GM19035 (cell line): Measurements from ENCODE around the gene HYPK.

Experiments used
- ATAC-seq: cut with Tn5 transposase; IDR thresholded peaks from one replicate; pipeline ENCODE4 v1.9.1; 2021; ENCODE audit not compliant: unreplicated experiment

The HYPK gene, protein sequence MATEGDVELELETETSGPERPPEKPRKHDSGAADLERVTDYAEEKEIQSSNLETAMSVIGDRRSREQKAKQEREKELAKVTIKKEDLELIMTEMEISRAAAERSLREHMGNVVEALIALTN

DNA sequence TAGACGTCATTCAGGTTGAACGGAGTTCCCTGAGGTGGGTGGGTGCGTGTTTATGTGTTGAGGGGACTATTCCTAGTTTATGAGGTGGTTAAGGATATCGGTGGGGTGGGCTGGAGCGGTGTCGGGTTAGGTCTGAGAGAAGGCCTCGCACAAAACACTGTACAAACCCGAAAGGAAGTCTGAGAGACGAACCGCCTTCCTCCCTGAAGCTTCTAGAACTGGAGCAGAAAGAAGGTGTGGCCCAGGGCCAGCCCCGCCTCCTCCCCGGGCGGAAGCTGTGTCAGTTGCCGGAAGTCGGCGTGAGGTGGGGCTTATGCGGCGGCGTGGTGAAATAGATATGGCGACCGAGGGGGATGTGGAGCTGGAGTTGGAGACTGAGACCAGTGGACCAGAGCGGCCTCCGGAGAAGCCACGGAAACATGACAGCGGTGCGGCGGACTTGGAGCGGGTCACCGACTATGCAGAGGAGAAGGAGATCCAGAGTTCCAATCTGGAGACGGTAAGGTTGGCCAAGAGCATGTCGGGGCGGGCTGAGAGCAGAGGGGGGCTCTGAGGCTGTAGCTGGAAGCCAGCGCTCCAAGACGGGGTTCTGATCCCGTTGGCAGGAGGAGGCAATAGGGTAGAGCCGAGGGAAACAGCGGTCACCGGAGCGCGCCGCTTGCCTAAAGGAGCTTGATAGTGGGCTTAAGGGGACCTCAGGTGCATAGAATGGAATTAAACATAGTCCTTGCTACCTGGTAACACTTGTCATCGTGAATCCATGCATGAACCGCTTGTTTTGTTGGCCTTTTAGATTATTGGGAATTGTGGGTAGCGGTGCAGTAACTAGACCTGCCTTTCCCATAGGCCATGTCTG, at the start of gene HYPK:
TSS of gene HYPK (plus strand) at position 314 of the 856 bp plus-strand sequence. CDS start at position 338, 24 bp downstream.
- peak; percentile 82 for ATAC-seq

DNA sequence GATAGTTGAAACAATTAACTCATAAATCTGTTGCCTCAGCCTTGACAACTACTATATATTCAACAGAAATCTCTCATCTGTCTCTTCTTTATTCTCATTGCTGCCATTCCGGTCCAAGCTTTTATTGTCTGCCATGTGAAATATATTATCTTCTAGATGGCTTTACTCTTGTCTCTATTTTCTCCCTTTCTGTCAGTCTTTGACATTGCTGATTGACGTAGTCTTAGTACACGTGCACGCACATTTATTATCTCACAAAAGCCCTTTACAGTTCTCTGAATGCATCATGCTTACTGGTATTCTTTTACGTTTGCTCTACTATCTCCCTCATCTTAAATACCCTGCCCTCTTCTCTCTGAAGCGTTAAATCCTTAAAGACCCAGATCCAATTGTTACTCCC, 48.5 kb upstream of the HYPK start:
- no peak for ATAC-seq

DNA sequence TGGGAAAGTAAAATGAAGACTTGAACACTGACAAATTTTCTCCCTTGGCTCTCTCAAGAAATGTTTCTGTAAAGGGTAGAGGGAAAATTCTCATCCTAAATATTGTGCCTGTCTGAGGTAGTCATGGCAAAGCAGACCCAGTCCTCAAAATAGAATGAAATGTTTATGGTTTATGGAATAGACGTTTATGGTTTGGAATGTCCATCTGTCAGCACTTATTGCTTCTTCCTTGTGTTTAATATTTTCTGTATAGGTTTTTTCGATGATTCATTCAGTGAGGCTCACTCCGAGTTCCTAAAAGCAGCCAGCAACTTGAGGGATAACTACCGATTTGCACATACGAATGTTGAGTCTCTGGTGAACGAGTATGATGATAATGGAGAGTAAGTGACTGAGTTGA, 37.6 kb upstream of the HYPK start:
- ATAC-seq, result no peak

DNA sequence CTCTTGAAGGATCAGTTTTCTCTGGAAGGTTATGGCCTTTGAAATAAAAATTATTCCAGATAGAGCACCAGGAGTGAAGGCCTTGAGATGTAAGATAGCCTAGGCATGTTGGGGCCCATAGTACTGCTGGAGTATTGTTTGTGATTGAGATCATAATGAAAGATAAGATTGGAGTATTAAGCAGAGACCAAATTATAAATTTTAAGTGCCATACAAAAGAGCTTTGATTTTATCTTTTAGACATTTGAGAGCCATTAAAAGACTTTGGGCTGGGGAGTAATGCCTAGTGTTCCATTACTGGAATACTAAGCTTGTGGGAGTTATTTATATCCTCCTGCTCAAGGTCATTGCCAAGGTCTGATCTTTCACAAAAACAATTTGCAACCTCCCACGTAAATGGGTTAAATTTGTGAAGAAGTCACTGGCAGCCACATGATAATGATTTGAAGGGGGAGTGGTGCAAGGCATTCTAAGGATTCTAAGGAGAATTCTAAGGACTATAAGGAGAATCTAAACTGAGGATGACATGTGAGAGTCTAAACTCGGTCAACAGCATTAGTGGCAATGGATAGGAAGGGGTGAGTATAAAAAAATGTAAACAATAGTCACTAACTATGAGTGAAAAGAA, 36.5 kb upstream of the HYPK start:
- no peak for ATAC-seq

DNA sequence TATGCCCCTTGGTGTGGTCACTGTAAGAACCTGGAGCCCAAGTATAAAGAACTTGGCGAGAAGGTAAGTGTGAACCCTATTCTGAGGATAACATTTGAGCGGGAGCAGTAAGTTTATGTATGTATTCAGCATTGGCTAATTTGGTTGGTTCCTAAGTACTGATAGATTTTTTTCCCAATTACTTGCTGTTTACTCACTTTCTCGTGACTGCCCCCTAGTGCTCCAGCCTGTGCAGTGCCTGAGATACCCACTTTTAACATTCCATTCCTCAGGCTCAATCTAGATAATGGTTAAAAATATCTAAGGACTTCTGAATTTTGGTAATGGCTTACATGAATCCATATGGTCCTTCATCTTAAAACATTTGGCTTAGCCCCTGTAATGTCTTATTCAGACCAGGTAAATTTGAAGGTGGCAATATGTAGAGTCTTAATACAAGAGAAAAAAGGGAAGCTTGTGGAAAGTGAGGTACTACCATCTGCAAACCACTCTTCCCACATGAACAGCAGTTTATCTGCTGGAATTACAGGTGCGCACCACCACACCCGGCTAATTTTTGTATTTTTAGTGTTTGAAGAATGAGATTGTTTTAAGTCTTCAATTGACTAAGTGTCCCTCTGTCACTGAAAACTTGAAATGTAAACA, 30.7 kb upstream of the HYPK start:
- ATAC-seq, result no peak

DNA sequence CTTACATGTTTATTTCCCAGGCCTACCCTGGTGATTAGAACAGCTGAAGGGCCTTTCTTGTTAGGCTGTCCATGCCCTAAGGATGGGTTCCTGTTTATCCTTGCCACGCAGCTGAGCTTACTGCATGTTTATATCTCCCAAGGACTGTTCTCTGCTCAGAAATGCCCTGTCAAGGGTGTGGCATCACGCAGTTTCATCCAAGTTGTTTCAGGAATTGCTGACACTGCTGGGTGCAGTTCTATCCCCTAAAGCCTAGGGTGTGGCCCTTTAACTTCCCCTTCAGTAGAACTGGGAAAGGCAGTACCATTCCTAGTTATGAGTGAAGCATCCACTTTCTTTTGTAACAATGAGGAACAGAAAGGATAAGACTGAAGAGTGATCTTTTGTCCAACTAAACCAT, 28.6 kb upstream of the HYPK start:
- ATAC-seq, result no peak

DNA sequence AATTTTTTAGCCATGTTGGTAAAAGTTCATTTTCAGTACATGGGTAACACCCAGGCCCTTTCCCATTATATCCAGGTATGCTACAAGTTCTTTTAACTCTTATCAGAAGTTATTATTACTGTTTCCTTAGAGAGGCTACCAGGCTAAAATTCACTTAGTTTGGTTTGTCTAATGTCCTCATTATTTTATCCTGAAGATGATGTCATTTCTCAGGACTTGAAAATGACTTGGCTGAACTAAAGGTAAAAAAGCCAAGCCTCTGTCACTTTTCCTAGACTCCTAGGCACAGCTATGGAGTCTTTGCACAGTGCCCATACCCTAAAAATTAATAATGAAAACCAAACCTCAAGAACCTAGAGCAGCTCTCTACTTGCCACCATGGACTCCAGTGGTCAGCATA, 27.8 kb upstream of the HYPK start:
- no peak for ATAC-seq

DNA sequence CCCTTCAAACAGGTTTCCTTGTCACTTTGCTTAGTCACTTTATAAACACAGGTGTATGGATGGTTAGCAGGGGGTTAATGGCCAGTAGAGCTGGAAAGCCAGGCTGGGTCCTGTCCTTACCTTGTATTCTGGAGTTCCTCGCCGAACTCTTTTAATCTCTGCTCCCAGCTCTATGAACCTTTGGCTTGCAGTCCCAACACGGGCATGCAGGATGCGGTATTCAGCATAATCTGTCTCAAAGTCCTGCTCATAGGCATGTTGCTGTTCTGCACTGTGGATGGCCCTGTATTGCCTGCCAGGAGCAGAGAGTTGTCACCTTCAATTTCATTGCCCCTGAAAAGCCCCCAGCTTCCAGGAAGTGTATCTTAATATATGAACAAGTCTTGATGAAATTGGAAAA, 26.3 kb upstream of the HYPK start:
- no peak for ATAC-seq

DNA sequence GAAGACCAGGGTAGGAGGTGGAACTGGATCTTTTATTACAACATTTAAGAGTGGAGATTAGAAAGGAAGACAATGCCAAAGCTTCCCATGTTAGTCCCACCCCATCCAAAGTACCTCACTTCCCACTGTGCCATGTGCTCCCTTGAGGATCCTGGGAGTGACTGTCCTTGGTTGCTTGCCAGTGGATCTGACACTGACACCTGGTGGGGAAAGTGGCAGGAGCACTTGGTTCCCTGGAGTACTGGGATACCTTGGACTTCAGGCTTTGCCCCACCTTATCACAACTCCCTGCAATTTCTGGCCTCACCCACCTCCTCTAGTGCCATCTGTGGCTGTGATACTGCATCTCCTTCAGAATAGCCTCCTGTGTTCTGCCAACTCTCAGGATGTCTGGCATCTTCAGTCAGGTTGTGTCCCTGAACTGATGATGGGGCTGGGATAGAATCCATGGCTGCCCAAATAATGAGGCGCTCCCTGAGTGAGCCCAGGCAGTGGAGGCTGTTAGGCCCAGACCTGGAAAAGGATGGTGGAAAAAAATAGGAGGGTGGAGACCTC, 24.9 kb upstream of the HYPK start:
- no peak for ATAC-seq

DNA sequence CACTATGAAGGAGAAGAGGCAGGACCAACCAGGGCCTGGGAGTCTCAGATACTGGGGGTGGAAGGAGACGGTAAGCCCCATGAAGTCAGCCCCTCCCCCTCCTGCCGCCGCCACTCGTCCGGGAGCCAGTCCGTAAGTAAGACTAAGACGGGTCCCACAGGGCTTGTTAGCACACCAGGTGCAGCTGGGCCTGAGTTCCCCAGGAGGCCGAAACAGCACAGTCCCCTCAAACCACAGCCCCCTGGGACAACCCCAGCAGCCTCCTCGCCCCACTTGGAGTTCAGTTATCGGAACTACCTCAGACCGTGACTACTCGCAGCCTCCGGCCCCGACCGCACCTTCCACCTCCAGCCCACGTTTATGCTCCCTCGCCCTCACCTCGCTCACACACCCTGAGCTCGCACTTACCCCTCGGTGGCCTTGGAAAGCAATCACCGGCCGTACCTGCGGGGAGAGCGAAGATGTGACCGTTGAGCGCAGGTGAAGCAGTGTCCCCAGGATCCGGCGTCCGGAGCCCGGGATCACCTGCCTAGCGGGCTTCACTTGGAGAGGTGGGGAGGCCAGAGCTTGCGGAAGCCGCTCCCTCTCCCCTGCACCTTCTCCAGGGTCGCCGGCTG, 24.2 kb upstream of the HYPK start:
- ATAC-seq, result peak; percentile 62

DNA sequence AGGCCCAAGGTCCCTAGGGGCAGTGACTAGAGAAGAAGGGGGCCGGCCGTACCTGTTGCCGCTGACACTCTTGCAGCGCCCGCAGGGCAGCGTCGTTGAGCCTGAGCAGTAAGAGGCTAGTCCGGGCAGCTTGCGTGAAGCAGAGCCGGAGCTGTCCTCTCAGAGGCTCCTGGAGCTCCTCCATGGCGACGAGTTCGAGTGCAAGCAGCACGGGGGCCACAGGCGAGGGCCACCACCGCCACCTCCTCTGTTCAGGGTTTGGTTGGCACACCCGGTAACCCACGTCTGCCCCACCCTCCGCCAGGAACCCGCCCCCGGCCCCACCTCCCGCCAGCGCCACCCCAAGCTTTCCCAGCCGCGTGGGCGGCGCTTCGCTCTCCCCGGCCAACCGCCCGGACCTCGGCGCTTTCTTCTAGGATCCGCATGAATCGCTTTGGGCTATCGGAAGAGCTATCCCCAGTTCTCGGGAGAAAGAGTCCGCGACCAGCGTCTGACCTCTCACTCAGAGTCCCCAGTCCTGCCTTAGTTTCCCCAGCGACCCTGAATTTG, 23.6 kb upstream of the HYPK start, which contains the start of gene ELL3:
TSS of gene ELL3 (minus strand) at position 249 of the 549 bp plus-strand sequence. CDS start at position 184, 65 bp downstream.
- peak; percentile 41 for ATAC-seq

DNA sequence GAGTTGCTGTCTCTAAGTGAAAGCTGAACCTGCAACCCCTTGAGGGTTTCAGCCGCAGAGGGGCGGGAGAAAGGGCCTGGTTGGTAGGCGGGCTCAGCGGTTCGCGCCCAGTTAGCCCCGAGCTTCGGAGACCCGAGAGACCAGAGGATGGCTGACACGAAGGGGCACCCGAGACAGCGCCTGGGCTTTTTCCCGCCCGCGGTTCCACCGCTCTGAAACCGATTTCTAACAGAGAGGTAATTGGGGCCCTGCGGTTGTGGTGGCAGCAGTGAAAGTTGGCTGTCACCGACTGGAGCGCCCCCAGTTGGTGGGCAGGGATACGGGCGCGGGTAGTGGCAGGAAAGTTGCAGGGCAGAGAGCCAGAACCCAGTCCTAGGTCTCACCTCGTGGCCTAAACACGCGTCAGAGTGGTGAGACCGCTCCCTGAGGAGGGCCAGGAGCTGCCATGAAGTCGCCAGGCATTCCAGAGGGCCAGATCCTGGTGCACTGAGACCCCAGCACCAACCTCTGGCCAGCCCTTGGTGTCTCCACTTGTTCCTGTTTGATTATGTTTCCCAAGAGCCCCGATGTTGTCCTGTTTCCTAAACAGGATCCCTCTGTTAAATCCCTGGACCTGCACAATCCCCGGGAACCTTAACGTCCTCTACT, 23.0 kb upstream of the HYPK start:
- ATAC-seq, result peak; percentile 55

DNA sequence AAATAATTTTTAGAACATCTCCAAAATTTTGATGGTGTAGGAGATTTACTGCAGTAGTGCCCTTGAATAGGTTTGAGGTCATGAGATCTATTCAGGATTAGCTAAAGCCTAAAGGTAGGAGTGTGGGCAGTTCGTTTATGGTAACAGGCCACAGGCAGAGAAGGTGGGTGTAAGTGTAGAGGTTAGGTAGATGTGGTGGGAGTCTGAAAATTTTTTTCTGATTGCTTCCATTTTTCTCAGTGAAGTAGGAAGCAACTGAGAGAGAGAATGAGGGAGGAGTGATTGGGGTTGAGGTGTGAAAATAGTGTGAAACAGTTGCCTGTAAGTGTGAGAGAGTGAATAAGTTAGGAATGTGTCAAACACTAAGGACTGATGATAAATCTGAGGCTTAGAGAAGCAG, 21.4 kb upstream of the HYPK start:
- no peak for ATAC-seq

DNA sequence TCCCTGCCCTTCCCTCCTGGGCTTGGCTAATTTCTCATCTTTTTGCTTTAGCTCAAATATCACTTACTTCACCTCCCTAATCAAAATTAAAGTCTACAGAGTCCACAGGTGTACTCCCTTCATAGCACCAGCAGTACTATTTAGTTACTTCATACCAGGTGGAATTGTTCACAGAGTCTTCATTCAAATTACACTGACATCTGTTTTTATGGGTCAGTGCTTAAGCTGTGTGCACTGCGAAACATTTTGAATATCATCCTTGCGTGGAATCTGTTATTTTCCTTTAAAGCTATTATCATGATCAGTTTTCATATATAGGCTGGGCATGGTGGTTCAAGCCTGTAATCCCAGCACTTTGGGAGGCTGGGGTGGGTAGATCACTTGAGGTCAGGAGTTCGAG, 11.0 kb upstream of the HYPK start:
- ATAC-seq, result no peak

DNA sequence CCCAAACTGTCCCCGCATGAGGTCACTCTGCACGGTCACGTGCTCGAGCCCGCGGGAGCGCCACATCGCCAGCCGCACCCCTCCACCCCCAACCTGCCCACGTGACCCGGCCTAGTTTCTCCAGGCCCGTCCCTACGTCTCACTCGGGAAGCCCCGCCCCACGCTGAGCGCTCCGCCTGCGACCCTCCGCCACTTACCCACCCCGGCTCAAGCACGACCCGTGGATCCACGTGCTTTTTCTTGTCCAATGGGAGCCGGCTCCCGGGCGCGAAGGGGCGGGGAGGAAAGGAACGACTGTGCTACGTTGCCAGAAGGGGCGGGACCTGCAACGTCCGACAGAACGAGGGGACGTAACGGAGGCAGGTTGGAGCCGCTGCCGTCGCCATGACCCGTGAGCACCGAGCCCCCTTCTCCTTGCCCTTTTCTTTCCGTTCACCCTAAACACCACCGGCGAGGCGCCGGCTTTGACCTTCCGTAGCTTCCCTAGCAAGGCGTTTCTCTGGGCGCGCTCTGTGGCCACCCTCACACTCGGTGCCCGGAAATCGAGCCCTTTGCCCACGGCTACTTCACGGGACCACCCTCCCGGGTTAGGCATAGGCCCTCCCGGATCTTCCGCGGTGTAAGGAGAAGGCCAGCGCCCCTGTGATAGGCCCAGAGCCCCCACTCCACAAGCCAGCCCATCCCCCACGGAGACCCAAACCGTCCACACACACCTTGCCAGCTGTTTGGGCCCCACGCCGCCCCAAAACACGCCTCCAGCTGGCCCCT, 8.2 kb upstream of the HYPK start, which contains the start of gene SERF2:
TSS of gene SERF2 (plus strand) at position 328 of the 768 bp plus-strand sequence. CDS start at position 385, 57 bp downstream.
- peak; percentile 86 for ATAC-seq

DNA sequence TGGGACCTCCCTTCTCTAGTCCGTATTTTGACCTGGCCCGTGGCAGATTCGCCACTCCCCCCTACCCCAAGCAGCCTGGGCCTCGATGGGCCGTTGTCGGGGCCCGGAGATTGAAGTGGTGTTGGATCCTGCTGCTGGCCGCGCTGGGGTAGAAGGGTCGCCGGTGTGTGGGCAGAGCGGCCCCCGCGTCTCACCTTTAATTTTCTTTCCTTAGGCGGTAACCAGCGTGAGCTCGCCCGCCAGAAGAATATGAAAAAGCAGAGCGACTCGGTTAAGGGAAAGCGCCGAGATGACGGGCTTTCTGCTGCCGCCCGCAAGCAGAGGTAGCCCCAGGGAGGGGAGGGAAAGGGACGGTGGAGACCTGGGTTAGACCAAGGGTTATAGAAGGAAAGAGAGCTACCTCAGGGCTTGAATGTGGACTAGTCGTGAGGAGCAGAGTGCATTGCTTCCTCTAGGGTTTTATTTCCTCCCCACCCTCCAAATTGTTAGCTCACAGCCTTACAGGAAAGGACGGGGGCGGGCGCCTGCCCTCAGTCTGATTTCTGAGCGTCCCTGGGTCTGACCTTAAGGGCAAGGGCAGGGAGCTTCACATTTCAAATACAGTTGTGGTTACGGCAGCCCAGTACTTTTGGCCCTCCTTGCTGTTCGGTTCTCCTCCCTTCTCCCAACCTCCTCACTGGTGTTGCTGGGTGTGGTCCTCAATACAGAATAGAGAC, 7.5 kb upstream of the HYPK start:
- no peak for ATAC-seq

DNA sequence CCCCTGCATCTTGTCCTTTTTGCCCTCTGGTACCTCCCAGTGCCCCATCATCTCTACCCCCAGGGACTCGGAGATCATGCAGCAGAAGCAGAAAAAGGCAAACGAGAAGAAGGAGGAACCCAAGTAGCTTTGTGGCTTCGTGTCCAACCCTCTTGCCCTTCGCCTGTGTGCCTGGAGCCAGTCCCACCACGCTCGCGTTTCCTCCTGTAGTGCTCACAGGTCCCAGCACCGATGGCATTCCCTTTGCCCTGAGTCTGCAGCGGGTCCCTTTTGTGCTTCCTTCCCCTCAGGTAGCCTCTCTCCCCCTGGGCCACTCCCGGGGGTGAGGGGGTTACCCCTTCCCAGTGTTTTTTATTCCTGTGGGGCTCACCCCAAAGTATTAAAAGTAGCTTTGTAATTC, 6.8 kb upstream of the HYPK start:
- no peak for ATAC-seq

DNA sequence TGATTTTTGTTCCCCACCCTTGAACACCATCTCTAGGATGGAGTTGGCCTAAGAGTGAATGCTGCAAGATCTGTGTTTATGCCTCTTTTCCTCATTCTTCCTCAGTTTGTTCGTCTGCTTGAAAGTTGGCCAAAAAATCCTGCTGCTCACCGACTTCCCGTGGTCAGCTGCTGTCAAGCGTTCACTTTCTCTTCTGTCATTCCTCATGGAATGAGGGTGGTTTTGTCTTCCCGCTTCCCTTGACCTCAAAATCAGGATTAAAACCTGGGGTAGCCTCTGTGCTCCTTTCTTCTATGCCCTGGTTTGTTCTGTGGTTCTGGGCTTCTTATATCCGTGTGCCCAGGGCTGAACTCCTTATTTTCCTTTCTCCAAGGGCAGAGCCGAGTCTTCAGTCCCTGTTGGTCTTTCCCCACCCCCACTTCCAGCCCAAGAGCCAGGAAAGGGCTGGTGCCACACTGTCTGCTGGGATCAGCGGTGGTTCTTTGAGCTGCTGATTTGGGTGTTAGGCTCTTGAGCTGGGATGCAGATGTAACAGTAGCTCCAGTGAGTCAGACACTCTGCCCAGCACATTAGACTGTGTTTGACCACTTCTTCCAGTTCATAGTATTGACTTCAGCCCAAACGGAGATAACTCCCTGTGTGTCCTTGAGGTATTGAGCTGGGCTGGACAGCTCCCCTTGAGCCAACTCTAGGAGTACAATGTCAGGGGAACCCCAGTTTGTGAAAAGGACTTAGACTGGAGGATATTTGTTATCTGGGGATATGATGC, 5.9 kb upstream of the HYPK start:
- ATAC-seq, result no peak
